Measurements from ENCODE around the gene AGTPBP1. TPM values are rescaled to one million over a fixed set of nuclear protein-coding genes. Genes with fewer than 3 reads are reported as not detected.

Gene AGTPBP1
- total RNA-seq, 1 donor from 2014 or later = 37.9 TPM

- peak; percentile 21 for DNase-seq (ENCODE audit: low read depth)
Measured at GRCh38 chr9:85543196-85543595, 198.6 kb downstream of the AGTPBP1 start.

- no peak for DNase-seq (ENCODE audit: low read depth)
Measured at GRCh38 chr9:85541876-85542275, 199.9 kb downstream of the AGTPBP1 start.

- DNase-seq (ENCODE audit: low read depth) = no peak
Measured at GRCh38 chr9:85536514-85536913, 205.2 kb downstream of the AGTPBP1 start.

- peak; percentile 55 for DNase-seq (ENCODE audit: low read depth)
Measured at GRCh38 chr9:85536076-85536475, 205.7 kb downstream of the AGTPBP1 start.

GRCh38 chr9:85534340-85534739 is 207.4 kb downstream of the AGTPBP1 start:
- no peak for DNase-seq (ENCODE audit: low read depth)

GRCh38 chr9:85533538-85533937 is 208.2 kb downstream of the AGTPBP1 start:
- DNase-seq (ENCODE audit: low read depth) = no peak

GRCh38 chr9:85530721-85531120 is 211.0 kb downstream of the AGTPBP1 start:
- no peak for DNase-seq (ENCODE audit: low read depth)

- DNase-seq (ENCODE audit: low read depth) = no peak
Measured at GRCh38 chr9:85528607-85529006, 213.1 kb downstream of the AGTPBP1 start.

GRCh38 chr9:85528142-85528541 is 213.6 kb downstream of the AGTPBP1 start:
- DNase-seq (ENCODE audit: low read depth) = no peak

- DNase-seq (ENCODE audit: low read depth) = no peak
Measured at GRCh38 chr9:85527331-85528020, 214.3 kb downstream of the AGTPBP1 start.

- DNase-seq (ENCODE audit: low read depth) = no peak
Measured at GRCh38 chr9:85524531-85524930, 217.2 kb downstream of the AGTPBP1 start.

GRCh38 chr9:85523202-85523601 is 218.6 kb downstream of the AGTPBP1 start:
- DNase-seq (ENCODE audit: low read depth) = no peak

GRCh38 chr9:85522459-85523092 is 219.2 kb downstream of the AGTPBP1 start:
- DNase-seq (ENCODE audit: low read depth) = no peak

- DNase-seq (ENCODE audit: low read depth) = no peak
Measured at GRCh38 chr9:85521371-85522197, 220.2 kb downstream of the AGTPBP1 start.

- DNase-seq (ENCODE audit: low read depth) = peak; percentile 41
Measured at GRCh38 chr9:85516976-85517637, 224.6 kb downstream of the AGTPBP1 start.

- DNase-seq (ENCODE audit: low read depth) = no peak
Measured at GRCh38 chr9:85516455-85516854, 225.3 kb downstream of the AGTPBP1 start.

- DNase-seq (ENCODE audit: low read depth) = peak; percentile 13
Measured at GRCh38 chr9:85515021-85515420, 226.7 kb downstream of the AGTPBP1 start.

- DNase-seq (ENCODE audit: low read depth) = no peak
Measured at GRCh38 chr9:85514256-85514655, 227.5 kb downstream of the AGTPBP1 start.

GRCh38 chr9:85511746-85512145 is 230.0 kb downstream of the AGTPBP1 start:
- no peak for DNase-seq (ENCODE audit: low read depth)

GRCh38 chr9:85510830-85511504 is 230.8 kb downstream of the AGTPBP1 start:
- no peak for DNase-seq (ENCODE audit: low read depth)

- no peak for DNase-seq (ENCODE audit: low read depth)
Measured at GRCh38 chr9:85508616-85509015, 233.1 kb downstream of the AGTPBP1 start.

GRCh38 chr9:85505612-85506011 is 236.1 kb downstream of the AGTPBP1 start:
- DNase-seq (ENCODE audit: low read depth) = no peak

Data from renal cortical epithelial cell (primary cell).